GM12878 (cell line): ENCODE data around the gene TMEM256. TPM values are rescaled to one million over a fixed set of nuclear protein-coding genes. Genes with fewer than 3 reads are reported as not detected.

Experiments
- ATAC-seq: fragments of 200-7000 bp; cut with Tn5 transposase; 3 replicates; pipeline ENCODE4 v1.9.1; 2020; ENCODE audit warnings: mild to moderate bottlenecking, moderate library complexity
- BruUV-seq: library from RNA; stranded (reverse); fragments of 400-500 nt; replicated peaks from 2 replicates; lab custom pipeline; 2021; lab: Mats Ljungman, UMichigan
- CTCF ChIA-PET: fragments of 300-600 bp; sonication (Branson Sonifier 250); formaldehyde crosslinking; extraction: SDS; loops from one replicate; lab custom pipeline; 2021; ENCODE audit warnings: inconsistent platforms; lab: Yijun Ruan, JAX
- POLR2A ChIA-PET: fragments of 350-600 bp; formaldehyde crosslinking; extraction: SDS; loops from one replicate; lab custom pipeline; 2021; ENCODE audit warnings: inconsistent platforms; lab: Charles Lee
- RAD21 ChIA-PET: fragments of 300-600 bp; sonication (Branson Sonifier 250); formaldehyde crosslinking; loops from one replicate; lab custom pipeline; 2023; ENCODE audit warnings: antibody characterized with exemption; ENCODE audit not compliant: unreplicated experiment; lab: Charles Lee
- SMC1A ChIA-PET: fragments of 300-600 bp; sonication (Branson Sonifier 250); formaldehyde crosslinking; loops from one replicate; lab custom pipeline; 2023; ENCODE audit not compliant: unreplicated experiment, uncharacterized antibody; lab: Charles Lee
- DNase-seq: peaks from one replicate; pipeline ENCODE4 v3.0.0-alpha.2; 2011; ENCODE audit warnings: low read depth, low spot score
- FAIRE-seq: peaks from 3 replicates; lab custom pipeline; 2011; peaks lifted over from hg19 to GRCh38; lab: Jason Lieb, UNC
- H2AFZ ChIP-seq: 2 replicates; pipeline ENCODE4 v1.6.0; 2011; ENCODE audit warnings: low read depth, low read length, control low read depth; ENCODE audit not compliant: control insufficient read depth
- H3K27ac ChIP-seq: 2 replicates; pipeline ENCODE4 v1.5.1; 2011; ENCODE audit warnings: control low read depth; ENCODE audit not compliant: control insufficient read depth, insufficient read depth
- H3K27me3 ChIP-seq, 2 experiments: replicated peaks in 1 of 2; 2 replicates each; pipeline versions ENCODE4 v1.6.0 to v1.6.1; 2011; ENCODE audit warnings: low read length in 1 of 2; ENCODE audit not compliant: control insufficient read depth in 2 of 2, insufficient read depth in 2 of 2
- H3K36me3 ChIP-seq, 2 experiments: 2 replicates each; pipeline ENCODE4 v1.5.1; 2011; ENCODE audit warnings: low read length in 1 of 2; ENCODE audit not compliant: control insufficient read depth in 2 of 2, insufficient read depth in 2 of 2
- H3K4me1 ChIP-seq: 2 replicates; pipeline ENCODE4 v1.6.1; 2011; ENCODE audit warnings: mild to moderate bottlenecking, low read length, moderate library complexity, mixed read lengths; ENCODE audit not compliant: control insufficient read depth, insufficient read depth
- H3K4me2 ChIP-seq: 2 replicates; pipeline ENCODE4 v1.6.0; 2011; ENCODE audit warnings: control low read depth; ENCODE audit not compliant: control insufficient read depth, insufficient read depth
- H3K4me3 ChIP-seq: fragments of 200-600 bp; sonication (generic); 2 replicates; pipeline ENCODE4 v1.5.1; 2016
- H3K79me2 ChIP-seq: 2 replicates; pipeline ENCODE4 v1.6.0; 2011; ENCODE audit warnings: low read length; ENCODE audit not compliant: control insufficient read depth, insufficient read depth
- H3K9ac ChIP-seq: 2 replicates; pipeline ENCODE4 v1.8.0; 2011; ENCODE audit warnings: low read length, control low read depth, mixed read lengths; ENCODE audit not compliant: control insufficient read depth, insufficient read depth
- H3K9me3 ChIP-seq: replicated peaks from 3 replicates; pipeline ENCODE4 v1.5.1; 2011; ENCODE audit warnings: mild to moderate bottlenecking, low read length; ENCODE audit not compliant: control insufficient read depth, insufficient read depth
- H4K20me1 ChIP-seq: 2 replicates; pipeline ENCODE4 v1.6.0; 2011; ENCODE audit not compliant: control insufficient read depth, insufficient read depth
- BCLAF1 ChIP-seq: fragments of 450-650 bp; IDR thresholded peaks from 2 replicates; pipeline ENCODE4 v1.6.1; 2017; ENCODE audit warnings: antibody characterized with exemption, mild to moderate bottlenecking, moderate library complexity
- CUX1 ChIP-seq: IDR thresholded peaks from 2 replicates; pipeline ENCODE4 v1.6.1; 2012; ENCODE audit warnings: improper control_type of control experiment, low read depth, low read length; ENCODE audit not compliant: insufficient replicate concordance
- IRF4 ChIP-seq: IDR thresholded peaks from 2 replicates; pipeline ENCODE4 v1.6.1; 2011; ENCODE audit warnings: low read depth, low read length
- MAX ChIP-seq: IDR thresholded peaks from 2 replicates; pipeline ENCODE4 v1.6.1; 2012; ENCODE audit warnings: low read depth, low read length, improper control_type of control experiment
- POU2F2 ChIP-seq: IDR thresholded peaks from 3 replicates; pipeline ENCODE4 v1.6.1; 2011; ENCODE audit warnings: low read depth, mild to moderate bottlenecking, low read length, borderline replicate concordance
- RB1 ChIP-seq: fragments of 450-650 bp; formaldehyde crosslinking; IDR thresholded peaks from 2 replicates; pipeline ENCODE4 v1.6.1; 2017; ENCODE audit warnings: mild to moderate bottlenecking, borderline replicate concordance
- TCF12 ChIP-seq: IDR thresholded peaks from 2 replicates; pipeline ENCODE4 v1.6.1; 2011; ENCODE audit warnings: low read depth, mild to moderate bottlenecking, low read length
- TCF7 ChIP-seq: IDR thresholded peaks from 2 replicates; pipeline ENCODE4 v1.6.1; 2014; ENCODE audit warnings: antibody characterized with exemption, borderline replicate concordance
- WGBS: methylation state at CpG from one replicate; pipeline ENCODE4 v1.1.6; 2016; ENCODE audit warnings: low lambda C conversion rate; ENCODE audit not compliant: insufficient replicate concordance, insufficient coverage; ENCODE audit errors: missing lambda C conversion rate; 5-methylcytosine and 5-hydroxymethylcytosine counted together
- in situ Hi-C: fragments of 300-500 bp; cut with MboI; formaldehyde crosslinking; loops from 9 replicates; pipeline ENCODE4 v1.14.3; 2018; ENCODE audit warnings: mixed read lengths
- intact Hi-C: fragments of 100-400 bp; cut with micrococcal nuclease; formaldehyde crosslinking; loops from one replicate; pipeline ENCODE4 v1.14.2; 2022; ENCODE audit not compliant: unreplicated experiment
- polyA plus RNA-seq, 11 experiments: library from polyadenylated mRNA; depleted of rRNA in 4 of 11; unstranded in 6 of 11; stranded (reverse) in 5 of 11; fragments of >200 nt; fragmentation: Nextera tagmentation in 4 of 11; fragmentation: Illumina TruSeq in 1 of 11; extraction: Ambion mirVana in 4 of 11; extraction: Trizol in 1 of 11; gene quantifications; 1 replicate in 1 of 11; 2 replicates in 10 of 11; pipeline versions ENCODE4 v1.2.1 to v1.2.3, GENCODE V29; 2011 to 2016; ENCODE audit warnings: inconsistent platforms in 2 of 11, missing spikeins in 2 of 11, low read depth in 1 of 11
- total RNA-seq, 4 experiments: library from RNA; depleted of rRNA in 3 of 4; stranded (reverse); fragments of >200 nt in 3 of 4; fragmentation: Illumina TruSeq in 1 of 4; extraction: Trizol in 1 of 4; gene quantifications; 2 replicates each; pipeline versions ENCODE4 v1.2.1 to v1.2.3, GENCODE V29; 2013 to 2021

Gene TMEM256
- total and polyA plus RNA-seq, 10 of the 15 experiments (the other 5 are each of a cell fraction or from before 2014, with no cell fraction given), result 57.3 to 342 (median 95.7) TPM

GRCh38 chr17:7380321-7380720 lies 23.6 kb downstream of the TMEM256 start (continued):
- no peak for TF ChIP-seq BCLAF1
- no peak for TF ChIP-seq IRF4
- TF ChIP-seq TCF7, result no peak

- TF ChIP-seq MAX (no peak), CUX1 (no peak), TCF12 (no peak), RB1 (no peak), POU2F2 (no peak)
- WGBS, result 56% methylated on average over 3 of the region's 3 CpGs
- Histone ChIP-seq H3K9me3 (peaks cover 3% of the 10 kb centered on the region; the same call in 2 of the 3 replicates), H3K27ac (no peak overlapping the region), H3K9ac (no peak overlapping the region), H3K27me3 (peaks cover 4 to 5% of the 10 kb centered on the region in 2 experiments; a peak in 3 of 4 replicates), H3K4me2 (no peak overlapping the region), H3K79me2 (no peaks in the 10 kb centered on the region), H3K36me3 (no peaks in the 10 kb centered on the region), H2AFZ (no peak overlapping the region), H4K20me1 (no peaks in the 10 kb centered on the region), H3K4me3 (no peak overlapping the region), H3K4me1 (peaks cover 6% of the 10 kb centered on the region; the same call in 1 of the 2 replicates)
- FAIRE-seq, result no peak
- CTCF ChIA-PET, result no interaction called here
- no peak for ATAC-seq
- intact Hi-C loops, result no loop called here
- RAD21 ChIA-PET, result interaction anchor here (0.7 kb wide), 1 partner anchor 29 kb away, joined by 3 read pairs; no protein-coding TSS in a partner anchor
- DNase-seq, result no peak
- in situ Hi-C loops, result no loop called here
- SMC1A ChIA-PET, result no interaction called here
- POLR2A ChIA-PET, result no interaction called here
- no TSS peak for BruUV-seq
These were observed 24.8 kb downstream of the TMEM256 start for GRCh38 chr17:7379134-7379533.
